Thoracic aorta (tissue), 2 donors: Measurements from ENCODE around the gene ASB18. TPM values are rescaled to one million over a fixed set of nuclear protein-coding genes. Genes with fewer than 3 reads are reported as not detected.

Experiments used
- ATAC-seq: fragments of 150-250 bp; one replicate; pipeline ENCODE4 v1.8.0; 2017; ENCODE audit warnings: low read depth; ENCODE audit not compliant: insufficient number of reproducible peaks, low FRiP score
- DNase-seq: peaks from one replicate; pipeline ENCODE4 v3.0.0-alpha.2; 2020; ENCODE audit warnings: low spot score
- H3K27ac ChIP-seq, 2 donors: fragments of 200-600 bp; sonication (generic); 1 replicate in 1 of 2; 2 replicates in 1 of 2; pipeline ENCODE4 v1.5.1; 2016; ENCODE audit warnings: mild to moderate bottlenecking in 2 of 2, moderate library complexity in 2 of 2
- H3K27me3 ChIP-seq: fragments of 200-600 bp; sonication (generic); replicated peaks from 2 replicates; pipeline ENCODE4 v1.6.0; 2016; ENCODE audit warnings: mild to moderate bottlenecking; ENCODE audit not compliant: insufficient read depth
- H3K36me3 ChIP-seq: fragments of 200-600 bp; sonication (generic); one replicate; pipeline ENCODE4 v1.5.1; 2016
- H3K4me1 ChIP-seq, 2 donors: fragments of 200-600 bp; sonication (generic); 1 replicate in 1 of 2; 2 replicates in 1 of 2; pipeline versions ENCODE4 v1.5.1 to v1.6.0; 2016; ENCODE audit warnings: low read depth in 2 of 2, mild to moderate bottlenecking in 1 of 2; ENCODE audit not compliant: control insufficient read depth in 1 of 2
- H3K4me3 ChIP-seq: fragments of 200-600 bp; sonication (generic); 2 replicates; pipeline ENCODE4 v1.5.1; 2016; ENCODE audit warnings: mild to moderate bottlenecking
- H3K9me3 ChIP-seq: fragments of 200-600 bp; sonication (generic); 2 replicates; pipeline ENCODE4 v1.5.1; 2016
- CTCF ChIP-seq: fragments of 200-600 bp; sonication (generic); IDR thresholded peaks from one replicate; pipeline ENCODE4 v1.5.1; 2019; ENCODE audit warnings: antibody characterized with exemption
- total RNA-seq, 2 donors: library from RNA; depleted of rRNA; stranded (reverse); fragments of >200 nt; gene quantifications; one replicate each; pipeline versions ENCODE4 v1.1.0 to v1.2.3, GENCODE V29; 2016

ASB18 gene
- total RNA-seq, 2 donors from 2014 or later: not detected

DNA sequence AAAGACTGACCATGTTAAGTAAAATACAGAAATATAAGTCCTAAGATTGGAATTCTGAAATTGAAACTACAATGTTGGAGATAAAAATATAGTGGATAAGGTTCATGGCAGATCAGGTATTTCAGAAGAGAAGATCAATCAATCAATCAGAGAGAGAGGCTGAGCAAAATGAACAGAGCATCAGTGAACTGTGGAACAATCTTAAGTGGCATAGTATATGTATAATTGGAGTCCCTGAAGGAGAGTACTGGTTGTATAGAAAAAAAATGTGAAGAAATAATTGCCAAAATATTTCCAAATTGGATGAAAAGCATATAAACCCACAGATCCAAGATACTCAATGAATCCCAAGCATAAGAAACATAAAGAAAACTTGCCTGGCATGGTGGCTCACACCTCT is 35.0 kb downstream of the ASB18 start:
- no peaks in the 10 kb centered on the region for H3K36me3 ChIP-seq
- no peak for DNase-seq
- TF ChIP-seq CTCF: no peak
- no peaks in the 10 kb centered on the region for H3K27me3 ChIP-seq
- ATAC-seq: no peak
- peaks cover 17% of the 10 kb centered on the region for H3K9me3 ChIP-seq
- H3K4me1 ChIP-seq: no peaks in the 10 kb centered on the region
- H3K4me3 ChIP-seq: no peak overlapping the region
- no peak overlapping the region for H3K27ac ChIP-seq

- Histone ChIP-seq H3K36me3 (no peaks in the 10 kb centered on the region), H3K4me1 (no peaks in the 10 kb centered on the region), H3K4me3 (no peak overlapping the region), H3K9me3 (peaks cover 10% of the 10 kb centered on the region), H3K27ac (no peak overlapping the region), H3K27me3 (no peaks in the 10 kb centered on the region)
- no peak for DNase-seq
- TF ChIP-seq CTCF: no peak
- ATAC-seq: no peak
These were observed 40.5 kb downstream of the ASB18 start for GRCh38 chr2:236223675-236224074.

- no peak for DNase-seq
- Histone ChIP-seq H3K9me3 (peaks cover 10% of the 10 kb centered on the region), H3K36me3 (no peaks in the 10 kb centered on the region), H3K27ac (no peak overlapping the region), H3K27me3 (no peaks in the 10 kb centered on the region), H3K4me1 (no peaks in the 10 kb centered on the region), H3K4me3 (no peak overlapping the region)
- no peak for TF ChIP-seq CTCF
- no peak for ATAC-seq
These were observed 42.4 kb downstream of the ASB18 start for GRCh38 chr2:236221798-236222197.

DNA sequence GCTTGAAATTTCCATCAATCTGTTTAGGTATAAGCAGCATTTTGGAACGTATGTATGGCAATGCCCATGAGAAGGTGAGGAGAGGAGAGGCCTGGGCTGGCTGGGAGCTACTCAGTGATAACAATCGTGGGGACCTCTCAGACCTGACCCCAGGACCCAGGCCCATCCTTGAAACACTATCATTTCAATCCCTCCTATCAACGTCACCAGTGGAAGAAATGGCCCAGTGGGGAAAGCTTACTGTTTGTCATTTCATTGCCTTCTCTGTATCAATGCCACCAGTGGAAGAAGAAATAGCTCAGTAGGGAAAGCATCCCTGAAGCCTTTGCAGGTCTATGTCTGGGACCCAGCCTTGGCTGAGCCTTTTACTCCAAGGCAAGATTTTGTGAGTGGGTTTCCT is 44.8 kb downstream of the ASB18 start:
- no peaks in the 10 kb centered on the region for H3K36me3 ChIP-seq
- no peak for DNase-seq
- H3K27me3 ChIP-seq: no peaks in the 10 kb centered on the region
- no peaks in the 10 kb centered on the region for H3K4me1 ChIP-seq
- no peak for TF ChIP-seq CTCF
- H3K27ac ChIP-seq: no peak overlapping the region
- H3K9me3 ChIP-seq: peaks cover 2% of the 10 kb centered on the region
- no peak for ATAC-seq
- H3K4me3 ChIP-seq: no peak overlapping the region

- Histone ChIP-seq H3K36me3 (no peaks in the 10 kb centered on the region), H3K4me1 (no peaks in the 10 kb centered on the region), H3K4me3 (no peak overlapping the region), H3K27ac (no peak overlapping the region), H3K27me3 (no peaks in the 10 kb centered on the region), H3K9me3 (no peaks in the 10 kb centered on the region)
- no peak for ATAC-seq
- DNase-seq: no peak
- TF ChIP-seq CTCF: no peak
These were observed 46.3 kb downstream of the ASB18 start for GRCh38 chr2:236217926-236218325.
